Ovary (tissue), 3 donors: ENCODE results near the gene TAOK3.

Experiments
- EP300 ChIP-seq: sonication (generic); formaldehyde crosslinking; IDR thresholded peaks from one replicate; pipeline ENCODE4 v1.6.1; 2017; ENCODE audit warnings: antibody characterized with exemption
- POLR2A ChIP-seq: fragments of 450-650 bp; IDR thresholded peaks from one replicate; pipeline ENCODE4 v1.6.1; 2017; ENCODE audit warnings: antibody characterized with exemption, mild to moderate bottlenecking, moderate library complexity
- TF ChIP-seq, protein P1 (sequence below), 3 donors: fragments of 450-650 bp in 2 of 3; fragments of 200-600 bp in 1 of 3; IDR thresholded peaks; one replicate each; pipeline versions ENCODE4 v1.5.1 to v1.8.0; 2016 to 2022; ENCODE audit warnings: antibody characterized with exemption in 3 of 3, mild to moderate bottlenecking in 1 of 3
- donor health status: DM: no; HTN: no; CAD: no.

DNA sequence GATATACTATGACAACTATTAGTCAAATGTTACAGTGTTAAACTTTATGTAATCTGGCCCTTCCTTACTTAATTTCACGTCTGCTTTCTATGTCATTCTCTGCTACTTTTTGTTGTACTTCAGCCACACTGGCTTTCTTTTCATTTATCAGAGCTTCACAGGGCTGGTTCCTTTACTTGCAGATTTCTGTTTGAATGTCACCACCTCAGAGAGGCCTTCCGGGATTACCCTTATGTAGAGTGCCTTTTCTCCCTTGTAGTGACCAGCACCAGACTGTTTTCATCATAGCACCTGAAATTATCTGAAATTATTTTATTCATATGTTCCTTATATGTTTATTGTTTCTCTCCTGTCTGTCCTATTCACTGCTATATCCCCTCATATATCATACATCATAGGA, 75.4 kb downstream of the TAOK3 start:
- TF ChIP-seq, protein P1, sequence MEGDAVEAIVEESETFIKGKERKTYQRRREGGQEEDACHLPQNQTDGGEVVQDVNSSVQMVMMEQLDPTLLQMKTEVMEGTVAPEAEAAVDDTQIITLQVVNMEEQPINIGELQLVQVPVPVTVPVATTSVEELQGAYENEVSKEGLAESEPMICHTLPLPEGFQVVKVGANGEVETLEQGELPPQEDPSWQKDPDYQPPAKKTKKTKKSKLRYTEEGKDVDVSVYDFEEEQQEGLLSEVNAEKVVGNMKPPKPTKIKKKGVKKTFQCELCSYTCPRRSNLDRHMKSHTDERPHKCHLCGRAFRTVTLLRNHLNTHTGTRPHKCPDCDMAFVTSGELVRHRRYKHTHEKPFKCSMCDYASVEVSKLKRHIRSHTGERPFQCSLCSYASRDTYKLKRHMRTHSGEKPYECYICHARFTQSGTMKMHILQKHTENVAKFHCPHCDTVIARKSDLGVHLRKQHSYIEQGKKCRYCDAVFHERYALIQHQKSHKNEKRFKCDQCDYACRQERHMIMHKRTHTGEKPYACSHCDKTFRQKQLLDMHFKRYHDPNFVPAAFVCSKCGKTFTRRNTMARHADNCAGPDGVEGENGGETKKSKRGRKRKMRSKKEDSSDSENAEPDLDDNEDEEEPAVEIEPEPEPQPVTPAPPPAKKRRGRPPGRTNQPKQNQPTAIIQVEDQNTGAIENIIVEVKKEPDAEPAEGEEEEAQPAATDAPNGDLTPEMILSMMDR (IDR thresholded peaks at IDR 0.05) = no peak
- TF ChIP-seq POLR2A = no peak
- no peak for TF ChIP-seq EP300
